ENCODE measurements around the gene RIF1.

RIF1 gene

GRCh38 chr2:151438506-151438905 lies 28.8 kb downstream of the RIF1 start:
- TF ChIP-seq CTCF (IDR thresholded peaks at IDR 0.05; ENCODE audit: low read length) (no peak), EZH2 (IDR thresholded peaks at IDR 0.05; ENCODE audit: borderline replicate concordance, low read length) (no peak)
- H3K79me2 ChIP-seq (ENCODE audit: insufficient read depth, low read length), result no peaks in the 10 kb centered on the region
- H3K9ac ChIP-seq (ENCODE audit: low read length), result no peak overlapping the region
- no peak overlapping the region for H3K27ac ChIP-seq (ENCODE audit: low read depth, low read length, poor library complexity, severe bottlenecking)
- H3K36me3 ChIP-seq (ENCODE audit: insufficient read depth, low read length), result peaks cover 92% of the 10 kb centered on the region
- H3K27me3 ChIP-seq (ENCODE audit: insufficient read depth, low read length), result no peaks in the 10 kb centered on the region
- no peak overlapping the region for H3K4me3 ChIP-seq (ENCODE audit: low read depth, low read length, poor library complexity, severe bottlenecking)
- no peaks in the 10 kb centered on the region for H3K4me1 ChIP-seq (ENCODE audit: insufficient read depth, low read length, severe bottlenecking)
- no peaks in the 10 kb centered on the region for H3K9me2 ChIP-seq (ENCODE audit: low read depth, low read length)
- no peaks in the 10 kb centered on the region for H4K20me1 ChIP-seq (ENCODE audit: insufficient read depth, low read length)
- H3K4me2 ChIP-seq (ENCODE audit: low read length), result no peak overlapping the region
- H3F3A ChIP-seq (ENCODE audit: insufficient read depth, low read length), result no peaks in the 10 kb centered on the region
- no peak overlapping the region for H2AFZ ChIP-seq (ENCODE audit: low read length)
- H3K9me3 ChIP-seq (ENCODE audit: low read length), result no peaks in the 10 kb centered on the region

DNA sequence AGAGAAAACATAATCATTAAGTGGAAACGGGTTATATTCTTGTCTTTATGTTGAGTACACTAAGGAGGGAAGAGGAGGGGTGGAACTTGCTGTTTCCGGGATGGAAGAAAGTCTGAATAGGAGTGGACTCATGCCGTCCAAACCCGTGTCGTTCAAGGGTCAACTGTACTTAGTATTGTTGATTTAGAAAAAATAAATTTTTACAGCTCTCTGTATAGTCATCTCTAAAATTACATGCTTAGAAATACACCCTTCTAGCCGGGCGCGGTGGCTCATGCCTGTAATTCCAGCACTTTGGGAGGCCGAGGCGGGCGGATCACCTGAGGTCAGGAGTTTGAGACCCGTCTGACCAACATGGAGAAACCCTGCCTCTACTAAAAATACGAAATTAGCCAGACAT lies 29.4 kb downstream of the RIF1 start:
- H3K79me2 ChIP-seq (ENCODE audit: insufficient read depth, low read length), result no peaks in the 10 kb centered on the region
- no peaks in the 10 kb centered on the region for H3K27me3 ChIP-seq (ENCODE audit: insufficient read depth, low read length)
- H3F3A ChIP-seq (ENCODE audit: insufficient read depth, low read length), result no peaks in the 10 kb centered on the region
- H3K4me3 ChIP-seq (ENCODE audit: low read depth, low read length, poor library complexity, severe bottlenecking), result no peak overlapping the region
- H3K36me3 ChIP-seq (ENCODE audit: insufficient read depth, low read length), result peaks cover 92% of the 10 kb centered on the region
- TF ChIP-seq CTCF (IDR thresholded peaks at IDR 0.05; ENCODE audit: low read length) (no peak), EZH2 (IDR thresholded peaks at IDR 0.05; ENCODE audit: borderline replicate concordance, low read length) (no peak)
- H2AFZ ChIP-seq (ENCODE audit: low read length), result no peak overlapping the region
- no peaks in the 10 kb centered on the region for H3K9me2 ChIP-seq (ENCODE audit: low read depth, low read length)
- H3K4me1 ChIP-seq (ENCODE audit: insufficient read depth, low read length, severe bottlenecking), result no peaks in the 10 kb centered on the region
- no peaks in the 10 kb centered on the region for H3K9me3 ChIP-seq (ENCODE audit: low read length)
- no peak overlapping the region for H3K27ac ChIP-seq (ENCODE audit: low read depth, low read length, poor library complexity, severe bottlenecking)
- no peak overlapping the region for H3K9ac ChIP-seq (ENCODE audit: low read length)
- no peak overlapping the region for H3K4me2 ChIP-seq (ENCODE audit: low read length)
- no peaks in the 10 kb centered on the region for H4K20me1 ChIP-seq (ENCODE audit: insufficient read depth, low read length)

DNA sequence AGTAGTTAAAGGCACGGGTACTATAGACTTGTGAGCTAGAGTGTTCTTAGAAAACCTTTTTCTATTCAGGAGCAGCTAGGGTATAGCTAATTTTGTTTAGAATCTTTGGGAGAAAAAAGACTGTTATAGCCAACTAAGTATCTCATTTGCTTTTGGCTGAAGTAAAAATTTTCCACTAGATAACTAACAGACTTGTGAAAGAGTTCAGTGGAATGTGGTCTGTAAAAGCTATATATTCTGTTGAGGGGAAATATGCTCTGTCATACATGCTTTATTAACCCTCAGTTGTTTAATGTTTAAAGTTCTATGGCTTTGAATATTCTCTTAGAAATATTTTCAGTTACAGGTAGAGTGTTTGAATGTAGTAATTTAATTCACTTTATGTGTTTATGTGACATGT lies 49.7 kb downstream of the RIF1 start:
- Histone ChIP-seq H3K9ac (ENCODE audit: low read length) (no peak overlapping the region), H3K36me3 (ENCODE audit: insufficient read depth, low read length) (peaks cover 95% of the 10 kb centered on the region), H2AFZ (ENCODE audit: low read length) (no peak overlapping the region), H3K27ac (ENCODE audit: low read depth, low read length, poor library complexity, severe bottlenecking) (no peak overlapping the region), H4K20me1 (ENCODE audit: insufficient read depth, low read length) (no peaks in the 10 kb centered on the region), H3K9me2 (ENCODE audit: low read depth, low read length) (no peaks in the 10 kb centered on the region), H3K4me3 (ENCODE audit: low read depth, low read length, poor library complexity, severe bottlenecking) (no peak overlapping the region), H3F3A (ENCODE audit: insufficient read depth, low read length) (no peaks in the 10 kb centered on the region), H3K9me3 (ENCODE audit: low read length) (no peaks in the 10 kb centered on the region), H3K4me2 (ENCODE audit: low read length) (no peak overlapping the region), H3K4me1 (ENCODE audit: insufficient read depth, low read length, severe bottlenecking) (no peaks in the 10 kb centered on the region), H3K79me2 (ENCODE audit: insufficient read depth, low read length) (no peaks in the 10 kb centered on the region), H3K27me3 (ENCODE audit: insufficient read depth, low read length) (no peaks in the 10 kb centered on the region)
- no peak for TF ChIP-seq EZH2 (IDR thresholded peaks at IDR 0.05; ENCODE audit: borderline replicate concordance, low read length)

DNA sequence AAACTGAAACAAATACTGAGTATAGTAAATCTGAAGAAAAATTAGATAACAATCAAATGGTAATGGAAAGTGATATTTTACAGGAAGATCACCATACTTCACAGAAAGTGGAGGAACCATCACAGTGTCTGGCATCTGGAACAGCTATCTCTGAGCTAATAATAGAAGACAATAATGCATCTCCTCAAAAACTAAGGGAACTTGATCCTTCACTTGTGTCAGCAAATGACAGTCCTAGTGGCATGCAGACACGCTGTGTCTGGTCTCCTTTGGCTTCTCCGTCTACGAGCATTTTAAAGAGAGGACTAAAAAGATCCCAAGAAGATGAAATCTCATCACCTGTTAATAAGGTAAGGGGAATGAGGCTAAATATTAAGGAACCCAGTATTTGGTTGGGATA lies 56.1 kb downstream of the RIF1 start:
- Histone ChIP-seq H3K4me3 (ENCODE audit: low read depth, low read length, poor library complexity, severe bottlenecking) (no peak overlapping the region), H3K27ac (ENCODE audit: low read depth, low read length, poor library complexity, severe bottlenecking) (no peak overlapping the region), H3K4me2 (ENCODE audit: low read length) (no peak overlapping the region), H3K9me3 (ENCODE audit: low read length) (no peaks in the 10 kb centered on the region), H2AFZ (ENCODE audit: low read length) (no peak overlapping the region), H3K9ac (ENCODE audit: low read length) (no peak overlapping the region), H3K9me2 (ENCODE audit: low read depth, low read length) (no peaks in the 10 kb centered on the region), H3F3A (ENCODE audit: insufficient read depth, low read length) (no peaks in the 10 kb centered on the region), H4K20me1 (ENCODE audit: insufficient read depth, low read length) (no peaks in the 10 kb centered on the region), H3K79me2 (ENCODE audit: insufficient read depth, low read length) (no peaks in the 10 kb centered on the region), H3K27me3 (ENCODE audit: insufficient read depth, low read length) (no peaks in the 10 kb centered on the region), H3K36me3 (ENCODE audit: insufficient read depth, low read length) (peaks cover 99% of the 10 kb centered on the region), H3K4me1 (ENCODE audit: insufficient read depth, low read length, severe bottlenecking) (no peaks in the 10 kb centered on the region)
- no peak for TF ChIP-seq EZH2 (IDR thresholded peaks at IDR 0.05; ENCODE audit: borderline replicate concordance, low read length)
- TF ChIP-seq CTCF (IDR thresholded peaks at IDR 0.05; ENCODE audit: low read length), result no peak

Data from OCI-LY1 (cell line).